Endodermal cell (in vitro differentiated cells): ENCODE results near the gene LGMN. TPM values are rescaled to one million over a fixed set of nuclear protein-coding genes. Genes with fewer than 3 reads are reported as not detected.

Experiments used
- DNase-seq: peaks from one replicate; pipeline ENCODE4 v3.0.0-alpha.2; 2017
- H3K27ac ChIP-seq: 2 replicates; pipeline ENCODE4 v1.5.1; 2013; ENCODE audit warnings: mild to moderate bottlenecking, low read depth, low read length, moderate library complexity
- H3K27me3 ChIP-seq: 2 replicates; pipeline ENCODE4 v1.6.1; 2013; ENCODE audit warnings: mild to moderate bottlenecking, low read length, moderate library complexity; ENCODE audit not compliant: insufficient read depth, control insufficient read depth, poor library complexity, severe bottlenecking
- H3K36me3 ChIP-seq: 2 replicates; pipeline ENCODE4 v1.7.0; 2013; ENCODE audit warnings: mild to moderate bottlenecking, low read length, moderate library complexity; ENCODE audit not compliant: control insufficient read depth, insufficient read depth
- H3K4me1 ChIP-seq: one replicate; pipeline ENCODE4 v1.7.0; 2013; ENCODE audit warnings: low read length; ENCODE audit not compliant: control insufficient read depth, insufficient read depth
- H3K4me3 ChIP-seq: 2 replicates; pipeline ENCODE4 v1.5.1; 2013; ENCODE audit warnings: mild to moderate bottlenecking, low read length, moderate library complexity
- H3K9ac ChIP-seq: 2 replicates; pipeline ENCODE4 v1.6.1; 2013; ENCODE audit warnings: mild to moderate bottlenecking, low read length, moderate library complexity; ENCODE audit not compliant: poor library complexity, severe bottlenecking; ENCODE audit errors: extremely low read depth
- H3K9me3 ChIP-seq: 2 replicates; pipeline ENCODE4 v1.6.1; 2013; ENCODE audit warnings: mild to moderate bottlenecking, low read length, moderate library complexity; ENCODE audit not compliant: control insufficient read depth
- H3K27ac Mint-ChIP-seq: 2 replicates; pipeline ENCODE4 v1.8.0; 2020; ENCODE audit warnings: mixed read lengths
- H3K27me3 Mint-ChIP-seq: 2 replicates; pipeline ENCODE4 v1.8.0; 2021; ENCODE audit warnings: mild to moderate bottlenecking, mixed read lengths; ENCODE audit not compliant: insufficient read depth
- H3K36me3 Mint-ChIP-seq: 2 replicates; pipeline ENCODE4 v1.8.0; 2020; ENCODE audit warnings: low read depth, mixed read lengths
- H3K4me1 Mint-ChIP-seq: 2 replicates; pipeline ENCODE4 v1.8.0; 2020; ENCODE audit warnings: mixed read lengths
- H3K4me3 Mint-ChIP-seq: 2 replicates; pipeline ENCODE4 v1.8.0; 2020; ENCODE audit warnings: mild to moderate bottlenecking, moderate library complexity, mixed read lengths
- H3K9me3 Mint-ChIP-seq: 2 replicates; pipeline ENCODE4 v1.8.0; 2020; ENCODE audit warnings: mild to moderate bottlenecking, mixed read lengths
- CTCF ChIP-seq: fragments of 200-600 bp; sonication (generic); conservative IDR thresholded peaks from 2 replicates; pipeline ENCODE4 v1.5.0; 2021; ENCODE audit warnings: antibody characterized with exemption, mild to moderate bottlenecking
- WGBS, 2 experiments: methylation state at CpG; one replicate each; pipeline versions ENCODE4 v1.1.5 to v1.1.7; 2013; ENCODE audit warnings: missing lambda C conversion rate in 2 of 2, mixed read lengths in 1 of 2; ENCODE audit not compliant: insufficient coverage in 1 of 2, insufficient read length in 1 of 2; 5-methylcytosine and 5-hydroxymethylcytosine counted together
- total RNA-seq, 2 donors: library from RNA; stranded (reverse); fragmentation: NEBNext Ultra II Directional in 1 of 2; extraction: Animal tissue kit (Norgen Biotek cat#: 25700) in 1 of 2; gene quantifications; 2 replicates in 1 of 2; 3 replicates in 1 of 2; pipeline ENCODE4 v1.2.1, GENCODE V29; 2021

LGMN gene
- total RNA-seq, 2 donors from 2014 or later, result 61.4 to 87.2 TPM

- peaks cover 30% of the 10 kb centered on the region for H3K9me3 ChIP-seq
- H3K36me3 Mint-ChIP-seq, result no peaks in the 10 kb centered on the region
- H3K4me1 Mint-ChIP-seq, result no peaks in the 10 kb centered on the region
- no peak overlapping the region for H3K9ac ChIP-seq
- no peaks in the 10 kb centered on the region for H3K27me3 ChIP-seq
- peaks cover 5% of the 10 kb centered on the region for H3K4me1 ChIP-seq
- no peak overlapping the region for H3K4me3 ChIP-seq
- TF ChIP-seq CTCF, result no peak
- no peak overlapping the region for H3K27ac Mint-ChIP-seq
- no peak overlapping the region for H3K4me3 Mint-ChIP-seq
- no peaks in the 10 kb centered on the region for H3K36me3 ChIP-seq
- 86 to 100% methylated on average over 1 to 2 of the region's 2 CpGs for WGBS, 2 experiments
- peaks cover 29% of the 10 kb centered on the region for H3K9me3 Mint-ChIP-seq
- no peak for DNase-seq
- peaks cover 17% of the 10 kb centered on the region for H3K27me3 Mint-ChIP-seq
- H3K27ac ChIP-seq, result no peak overlapping the region
Measured at GRCh38 chr14:92787554-92787953, 39.1 kb upstream of the LGMN start.

- peaks cover 30% of the 10 kb centered on the region for H3K9me3 ChIP-seq
- no peaks in the 10 kb centered on the region for H3K27me3 ChIP-seq
- H3K27ac ChIP-seq, result no peak overlapping the region
- no peak overlapping the region for H3K4me3 ChIP-seq
- Mint-ChIP-seq H3K4me3 (no peak overlapping the region), H3K36me3 (no peaks in the 10 kb centered on the region), H3K9me3 (peaks cover 29% of the 10 kb centered on the region), H3K27ac (no peak overlapping the region), H3K27me3 (peaks cover 7% of the 10 kb centered on the region), H3K4me1 (no peaks in the 10 kb centered on the region)
- TF ChIP-seq CTCF, result no peak
- 100% methylated on average over 1 of the region's 1 CpG; no CpG with 5 or more reads in 1 of the 2 experiments for WGBS, 2 experiments
- H3K4me1 ChIP-seq, result peaks cover 5% of the 10 kb centered on the region
- no peak for DNase-seq
- H3K9ac ChIP-seq, result no peak overlapping the region
- H3K36me3 ChIP-seq, result no peaks in the 10 kb centered on the region
Measured at GRCh38 chr14:92786427-92786756, 38.0 kb upstream of the LGMN start.

GRCh38 chr14:92785667-92786426 lies 37.4 kb upstream of the LGMN start:
- Histone ChIP-seq H3K9ac (no peak overlapping the region), H3K27ac (no peak overlapping the region), H3K9me3 (peaks cover 29% of the 10 kb centered on the region), H3K27me3 (no peaks in the 10 kb centered on the region), H3K36me3 (no peaks in the 10 kb centered on the region), H3K4me3 (no peak overlapping the region), H3K4me1 (peaks cover 5% of the 10 kb centered on the region)
- no peak overlapping the region for H3K4me3 Mint-ChIP-seq
- WGBS, 2 experiments, result 79 to 100% methylated on average over 5 to 6 of the region's 6 CpGs
- DNase-seq, result no peak
- H3K27ac Mint-ChIP-seq, result no peak overlapping the region
- no peaks in the 10 kb centered on the region for H3K36me3 Mint-ChIP-seq
- no peaks in the 10 kb centered on the region for H3K4me1 Mint-ChIP-seq
- H3K9me3 Mint-ChIP-seq, result peaks cover 27% of the 10 kb centered on the region
- no peak for TF ChIP-seq CTCF
- peaks cover 5% of the 10 kb centered on the region for H3K27me3 Mint-ChIP-seq
